Endothelial cell of umbilical vein (primary cell): ENCODE data around the gene IRF9. TPM values are rescaled to one million over a fixed set of nuclear protein-coding genes. Genes with fewer than 3 reads are reported as not detected.

Experiments used
- BruUV-seq: library from RNA; stranded (reverse); fragments of 400-500 nt; replicated peaks from 2 replicates; lab custom pipeline; 2021; lab: Mats Ljungman, UMichigan
- CTCF ChIA-PET: fragments of 300-600, 350-600 bp; sonication (Branson Sonifier 250); formaldehyde crosslinking; loops from one replicate; lab custom pipeline; 2021; ENCODE audit warnings: antibody characterized with exemption, inconsistent platforms; lab: Charles Lee
- POLR2A ChIA-PET: fragments of 300-600, 350-600 bp; sonication (Branson Sonifier 250); formaldehyde crosslinking; loops from one replicate; lab custom pipeline; 2021; ENCODE audit warnings: antibody characterized with exemption, inconsistent platforms; lab: Charles Lee
- DNase-seq: peaks from one replicate; pipeline ENCODE4 v3.0.0-alpha.2; 2011; ENCODE audit warnings: low read depth, low spot score
- FAIRE-seq: peaks from 2 replicates; lab custom pipeline; 2011; peaks lifted over from hg19 to GRCh38; lab: Jason Lieb, UNC
- H2AFZ ChIP-seq: 2 replicates; pipeline ENCODE4 v1.6.0; 2012; ENCODE audit warnings: low read depth, low read length, control low read depth, inconsistent platforms
- H3K27ac ChIP-seq: 2 replicates; pipeline ENCODE4 v1.5.1; 2011; ENCODE audit warnings: low read depth, mild to moderate bottlenecking, control low read depth, low read length, moderate library complexity; ENCODE audit not compliant: insufficient read depth
- H3K27me3 ChIP-seq, 2 experiments: 2 replicates each; pipeline versions ENCODE4 v1.6.0 to v1.6.1; 2011; ENCODE audit warnings: low read length in 2 of 2, mixed read lengths in 1 of 2; ENCODE audit not compliant: control insufficient read depth in 2 of 2, insufficient read depth in 2 of 2
- H3K36me3 ChIP-seq, 2 experiments: 2 replicates in 1 of 2; 3 replicates in 1 of 2; pipeline ENCODE4 v1.5.1; 2011; ENCODE audit warnings: low read length in 2 of 2, mild to moderate bottlenecking in 1 of 2, moderate library complexity in 1 of 2; ENCODE audit not compliant: control insufficient read depth in 2 of 2, insufficient read depth in 2 of 2; ENCODE audit errors: extremely low read depth in 1 of 2
- H3K4me1 ChIP-seq: 3 replicates; pipeline ENCODE4 v1.5.1; 2011; ENCODE audit warnings: mild to moderate bottlenecking, low read length; ENCODE audit not compliant: control insufficient read depth, insufficient read depth; ENCODE audit errors: extremely low read depth
- H3K4me2 ChIP-seq: 2 replicates; pipeline ENCODE4 v1.6.1; 2011; ENCODE audit warnings: low read length, control low read depth, mixed read lengths; ENCODE audit not compliant: insufficient read depth
- H3K4me3 ChIP-seq, 3 experiments: fragments of 200-600 bp in 1 of 3; sonication (generic), shearing (Covaris generic) in 1 of 3; replicated peaks in 1 of 3; 2 replicates each; pipeline ENCODE4 v1.5.1; 2011 to 2016; ENCODE audit warnings: control low read depth in 3 of 3, low read length in 3 of 3, mild to moderate bottlenecking in 2 of 3, inconsistent platforms in 1 of 3, low read depth in 1 of 3, moderate library complexity in 1 of 3; ENCODE audit not compliant: insufficient read depth in 1 of 3
- H3K79me2 ChIP-seq: 2 replicates; pipeline ENCODE4 v1.6.0; 2012; ENCODE audit warnings: low read length, inconsistent platforms; ENCODE audit not compliant: control insufficient read depth, insufficient read depth
- H3K9ac ChIP-seq: replicated peaks from 2 replicates; pipeline ENCODE3; 2011; ENCODE audit warnings: low read length, control low read depth; ENCODE audit not compliant: insufficient read depth; ENCODE audit errors: extremely low read depth
- H3K9me1 ChIP-seq: replicated peaks from 3 replicates; pipeline ENCODE4 v1.6.0; 2011; ENCODE audit warnings: mild to moderate bottlenecking, low read length; ENCODE audit not compliant: control insufficient read depth, insufficient read depth; ENCODE audit errors: extremely low read depth
- H3K9me3 ChIP-seq: replicated peaks from 2 replicates; pipeline ENCODE4 v1.5.1; 2012; ENCODE audit warnings: low read length, inconsistent platforms; ENCODE audit not compliant: control insufficient read depth, insufficient read depth
- H4K20me1 ChIP-seq: replicated peaks from 2 replicates; pipeline ENCODE3; 2011; ENCODE audit warnings: mild to moderate bottlenecking, low read length; ENCODE audit not compliant: control insufficient read depth, insufficient read depth; ENCODE audit errors: extremely low read depth
- EZH2 ChIP-seq: IDR thresholded peaks from 2 replicates; pipeline ENCODE4 v1.6.1; 2012; ENCODE audit warnings: borderline replicate concordance, low read depth, mild to moderate bottlenecking, moderate library complexity, low read length, inconsistent platforms; ENCODE audit not compliant: severe bottlenecking
- FOS ChIP-seq: IDR thresholded peaks from 2 replicates; pipeline ENCODE4 v1.6.1; 2011; ENCODE audit warnings: mild to moderate bottlenecking, low read length, moderate library complexity, borderline replicate concordance; ENCODE audit not compliant: insufficient read depth
- GATA2 ChIP-seq: IDR thresholded peaks from 2 replicates; pipeline ENCODE4 v1.7.0; 2011; ENCODE audit warnings: low read depth, mild to moderate bottlenecking, moderate library complexity, mixed read lengths, low read length; ENCODE audit not compliant: insufficient read length, insufficient read depth
- JUN ChIP-seq: IDR thresholded peaks from 2 replicates; pipeline ENCODE4 v1.6.1; 2011; ENCODE audit warnings: borderline replicate concordance, low read depth; ENCODE audit not compliant: insufficient read length, insufficient read depth
- MAX ChIP-seq: IDR thresholded peaks from 2 replicates; pipeline ENCODE4 v1.6.1; 2011; ENCODE audit not compliant: insufficient read depth, insufficient read length
- MYC ChIP-seq: IDR thresholded peaks from one replicate; pipeline ENCODE4 v1.6.1; 2011; ENCODE audit warnings: mild to moderate bottlenecking, low read depth, low read length
- POLR2A ChIP-seq: IDR thresholded peaks from 2 replicates; pipeline ENCODE4 v1.6.1; 2012; ENCODE audit warnings: low read depth, mild to moderate bottlenecking, control low read depth, low read length
- POLR2AphosphoS5 ChIP-seq: IDR thresholded peaks from 2 replicates; pipeline ENCODE4 v1.6.1; 2012; ENCODE audit warnings: low read depth, mild to moderate bottlenecking, control low read depth, low read length, moderate library complexity; ENCODE audit not compliant: insufficient read depth
- dilution Hi-C: fragments of 300-500 bp; cut with MboI; formaldehyde crosslinking; loops from one replicate; pipeline ENCODE4 v1.15.0; 2019; ENCODE audit warnings: low sequenced_read_pairs; ENCODE audit not compliant: extremely low pct_ligation_motif_present
- intact Hi-C: fragments of 100-400 bp; cut with micrococcal nuclease; formaldehyde crosslinking; loops from one replicate; pipeline ENCODE4 v1.10.0; 2022
- polyA plus RNA-seq, 4 experiments: library from polyadenylated mRNA; depleted of rRNA in 3 of 4; stranded (reverse) in 3 of 4; unstranded in 1 of 4; fragments of >200 nt; gene quantifications; 2 replicates each; pipeline versions ENCODE4 v1.2.1 to v1.2.3, GENCODE V29; 2011 to 2012; ENCODE audit warnings: missing spikeins in 1 of 4
- total RNA-seq: library from RNA; stranded (reverse); gene quantifications from 2 replicates; pipeline ENCODE4 v1.2.3, GENCODE V29; 2021
- TF ChIP-seq, protein P1 (sequence below), 2 donors: IDR thresholded peaks; 1 replicate in 1 of 2; 2 replicates in 1 of 2; pipeline ENCODE4 v1.5.1; 2011; ENCODE audit warnings: low read length in 2 of 2, mild to moderate bottlenecking in 2 of 2, moderate library complexity in 2 of 2, control low read depth in 1 of 2, inconsistent platforms in 1 of 2, low read depth in 1 of 2; ENCODE audit not compliant: insufficient read depth in 1 of 2; ENCODE audit errors: extremely low read depth in 1 of 2

IRF9 gene
- total and polyA plus RNA-seq, 2 donors (not counting 3 experiments of a cell fraction or from before 2014, with no cell fraction given), result 44.6 to 46.1 TPM

- no TSS peak for BruUV-seq
- Histone ChIP-seq H3K9me1 (no peaks in the 10 kb centered on the region), H2AFZ (no peak overlapping the region), H3K27me3 (no peaks in the 10 kb centered on the region), H3K36me3 (peaks cover 17 to 37% of the 10 kb centered on the region in 2 experiments), H3K4me3 (no peak overlapping the region), H3K79me2 (peaks cover 9% of the 10 kb centered on the region), H3K4me2 (no peak overlapping the region), H3K4me1 (peaks cover 14% of the 10 kb centered on the region), H3K9ac (no peak overlapping the region), H4K20me1 (no peaks in the 10 kb centered on the region), H3K27ac (no peak overlapping the region), H3K9me3 (no peaks in the 10 kb centered on the region)
- dilution Hi-C loops, result no loop called here
- FAIRE-seq (no peak), DNase-seq (no peak)
- ChIA-PET CTCF (no interaction called here), POLR2A (interaction anchor here (1.2 kb wide), 1 partner anchor 21 kb away, joined by 3 read pairs; no protein-coding TSS in a partner anchor)
- TF ChIP-seq, protein P1, sequence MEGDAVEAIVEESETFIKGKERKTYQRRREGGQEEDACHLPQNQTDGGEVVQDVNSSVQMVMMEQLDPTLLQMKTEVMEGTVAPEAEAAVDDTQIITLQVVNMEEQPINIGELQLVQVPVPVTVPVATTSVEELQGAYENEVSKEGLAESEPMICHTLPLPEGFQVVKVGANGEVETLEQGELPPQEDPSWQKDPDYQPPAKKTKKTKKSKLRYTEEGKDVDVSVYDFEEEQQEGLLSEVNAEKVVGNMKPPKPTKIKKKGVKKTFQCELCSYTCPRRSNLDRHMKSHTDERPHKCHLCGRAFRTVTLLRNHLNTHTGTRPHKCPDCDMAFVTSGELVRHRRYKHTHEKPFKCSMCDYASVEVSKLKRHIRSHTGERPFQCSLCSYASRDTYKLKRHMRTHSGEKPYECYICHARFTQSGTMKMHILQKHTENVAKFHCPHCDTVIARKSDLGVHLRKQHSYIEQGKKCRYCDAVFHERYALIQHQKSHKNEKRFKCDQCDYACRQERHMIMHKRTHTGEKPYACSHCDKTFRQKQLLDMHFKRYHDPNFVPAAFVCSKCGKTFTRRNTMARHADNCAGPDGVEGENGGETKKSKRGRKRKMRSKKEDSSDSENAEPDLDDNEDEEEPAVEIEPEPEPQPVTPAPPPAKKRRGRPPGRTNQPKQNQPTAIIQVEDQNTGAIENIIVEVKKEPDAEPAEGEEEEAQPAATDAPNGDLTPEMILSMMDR (IDR thresholded peaks at IDR 0.05; ENCODE audit: extremely low read depth in 1 of 2, insufficient read depth in 1 of 2, low read depth in 1 of 2, low read length in 2 of 2), result no peak
- TF ChIP-seq MYC, result no peak
- TF ChIP-seq MAX, result no peak
- no peak for TF ChIP-seq FOS
- TF ChIP-seq GATA2, result no peak
- TF ChIP-seq POLR2A, result no peak
- no peak for TF ChIP-seq POLR2AphosphoS5
- TF ChIP-seq JUN, result no peak
- TF ChIP-seq EZH2, result no peak
- intact Hi-C loops, result no loop called here
Observed at GRCh38 chr14:24165785-24166184, 4.7 kb downstream of the IRF9 start.
